ENCODE measurements around the gene DAAM2.

The DAAM2 gene

DNA sequence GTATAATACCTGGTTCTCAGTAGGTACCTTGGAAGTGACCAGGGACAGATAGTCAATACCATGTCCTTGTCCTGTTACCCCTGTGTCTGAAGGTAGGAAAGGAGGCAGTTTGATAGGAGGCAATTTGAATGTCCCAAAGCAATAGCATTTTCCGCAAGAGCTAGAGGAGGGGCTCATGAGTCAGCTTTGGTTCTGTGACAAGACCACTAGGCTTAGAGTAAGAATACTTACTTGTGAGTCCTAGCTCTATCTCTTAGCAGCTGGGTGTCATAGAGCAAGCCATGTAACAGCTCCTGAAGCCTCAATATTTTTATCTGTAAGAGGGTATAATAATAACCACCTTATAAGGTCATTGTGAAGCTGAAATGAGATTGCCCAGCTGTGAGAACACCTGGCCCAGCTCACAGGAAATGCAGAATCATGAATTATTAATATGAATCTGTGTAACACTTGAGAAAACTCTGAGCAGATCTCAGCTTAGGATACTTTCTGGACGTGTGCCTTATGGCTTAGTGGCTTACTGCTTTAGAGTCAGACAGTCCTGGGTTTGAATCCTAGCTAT lies 58.6 kb downstream of the DAAM2 start:
- FAIRE-seq: no peak

DNA sequence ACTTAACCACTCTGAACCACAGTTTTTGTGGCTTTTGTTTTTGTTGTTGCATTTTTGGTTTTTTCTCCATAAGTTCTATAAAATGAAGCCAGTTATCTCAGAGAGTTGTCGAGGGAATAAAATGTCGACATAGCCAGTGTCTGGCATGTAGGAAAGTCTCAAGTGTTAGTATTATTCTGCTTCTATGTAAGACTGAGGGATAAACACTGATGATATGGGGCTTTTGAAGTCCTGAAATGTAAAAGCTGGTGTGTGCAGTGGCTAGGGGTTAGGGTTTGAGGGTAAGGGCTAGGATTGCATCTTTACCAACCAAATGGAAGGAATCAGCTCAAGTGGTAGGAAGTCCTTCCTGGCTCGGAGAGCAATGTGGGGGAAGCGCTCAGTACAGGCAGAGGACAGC lies 59.2 kb downstream of the DAAM2 start:
- FAIRE-seq: no peak

DNA sequence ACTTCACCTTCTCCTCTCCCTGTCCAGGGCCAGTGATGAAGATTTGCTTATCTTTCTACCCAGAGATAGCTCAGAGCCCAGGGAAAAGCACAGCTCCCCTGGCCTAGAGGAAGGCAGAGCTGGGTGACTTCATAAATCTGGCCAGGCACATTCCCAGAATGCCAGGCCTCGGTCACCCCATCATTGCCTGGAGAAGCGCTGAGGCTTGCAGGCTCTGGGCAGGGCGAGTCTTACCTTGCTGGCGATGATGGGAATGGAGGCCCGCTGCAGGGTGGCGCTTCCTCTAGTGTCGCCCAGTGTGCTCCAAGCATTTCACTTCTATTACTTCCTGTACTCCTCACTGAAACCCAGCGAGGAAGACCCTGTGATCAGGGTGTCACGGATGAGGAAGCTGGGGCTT lies 60.1 kb downstream of the DAAM2 start:
- FAIRE-seq: no peak

DNA sequence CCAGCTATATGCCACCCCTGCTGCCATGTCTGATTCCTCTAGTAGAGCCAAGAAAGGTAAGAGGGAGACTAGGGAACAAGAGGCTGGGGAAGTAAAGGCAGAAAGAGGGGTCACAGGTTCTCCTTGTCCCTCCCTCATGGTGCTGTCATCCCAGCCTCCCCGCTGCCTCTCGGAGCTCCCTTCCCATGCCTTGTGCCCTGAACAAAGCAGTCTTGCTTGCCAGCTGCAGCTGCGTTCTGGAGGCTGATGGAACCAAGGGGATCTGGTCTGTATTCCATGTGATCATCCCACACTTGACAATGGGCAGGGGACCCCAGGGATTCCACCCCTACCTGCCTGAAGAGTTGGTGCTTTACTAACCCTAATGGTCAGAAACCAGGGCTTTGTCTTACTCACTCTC lies 61.4 kb downstream of the DAAM2 start:
- FAIRE-seq: no peak

DNA sequence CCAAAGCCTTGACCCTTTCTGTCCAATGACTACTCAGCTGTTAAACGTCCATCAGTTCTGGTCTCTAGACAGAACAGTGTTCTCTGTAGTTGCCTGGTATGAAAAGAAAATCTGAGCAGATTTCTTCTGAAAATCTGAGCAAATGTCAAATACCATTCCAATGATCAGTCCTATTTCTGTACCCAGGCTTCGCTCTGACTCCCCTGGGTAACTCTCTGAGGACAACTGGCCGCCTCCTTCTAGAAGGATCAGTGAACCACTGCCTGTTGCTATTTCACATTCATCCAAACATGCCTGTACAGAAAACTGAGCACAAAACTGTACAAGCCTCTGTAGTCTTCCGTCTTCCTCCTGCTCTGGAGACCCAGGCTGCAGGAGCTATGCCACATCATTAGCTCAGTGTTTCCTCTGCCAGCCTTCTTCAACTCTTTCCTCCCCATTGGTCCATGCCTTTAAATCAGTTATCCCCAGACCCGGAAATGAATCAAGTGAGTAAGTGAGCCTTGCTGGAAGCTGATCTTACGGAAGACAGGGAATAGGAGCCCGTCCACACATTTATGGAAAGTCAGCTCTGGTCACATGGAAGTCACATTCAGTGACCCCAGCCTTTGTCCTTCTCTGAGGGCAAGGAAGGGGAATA lies 63.3 kb downstream of the DAAM2 start:
- no peak for FAIRE-seq

DNA sequence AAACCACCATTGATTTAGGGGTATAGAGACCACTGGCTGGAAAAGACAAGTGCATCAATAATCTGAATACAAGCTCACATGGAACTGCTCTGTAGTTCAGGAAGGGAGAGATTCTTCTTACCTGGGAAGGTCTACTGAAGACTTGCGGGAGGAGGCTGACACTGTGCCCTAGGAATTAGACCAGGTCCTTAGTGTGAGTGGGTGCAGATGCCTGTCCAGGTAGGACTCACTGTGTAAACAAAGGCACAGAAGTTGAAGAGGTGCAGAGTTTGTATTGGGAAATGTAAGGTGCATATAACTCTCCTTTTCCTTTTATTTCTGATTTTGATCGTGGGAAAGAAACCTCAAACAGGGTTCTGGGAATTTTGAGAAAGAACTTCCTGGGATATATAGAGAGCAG lies 66.8 kb downstream of the DAAM2 start:
- FAIRE-seq: no peak

DNA sequence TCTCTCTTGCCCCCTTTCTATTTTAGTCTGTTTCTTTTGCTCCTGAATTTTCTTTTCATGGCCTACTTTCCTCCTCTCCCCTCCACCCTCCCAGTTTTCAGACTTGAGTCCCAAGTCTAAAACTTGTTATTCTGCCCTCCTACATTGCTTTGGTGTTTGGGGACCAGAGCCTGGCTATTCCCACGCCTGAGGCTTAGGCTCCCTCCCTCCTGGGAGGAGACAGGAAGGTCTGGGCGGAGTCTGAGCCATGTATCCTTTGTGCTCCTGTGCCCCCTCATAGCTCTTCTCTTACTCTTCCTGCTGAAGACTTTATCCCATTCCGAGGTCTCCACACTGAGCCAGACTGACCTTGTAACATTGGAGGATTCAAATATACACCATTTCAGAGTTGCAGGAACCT lies 69.5 kb downstream of the DAAM2 start:
- FAIRE-seq: no peak

DNA sequence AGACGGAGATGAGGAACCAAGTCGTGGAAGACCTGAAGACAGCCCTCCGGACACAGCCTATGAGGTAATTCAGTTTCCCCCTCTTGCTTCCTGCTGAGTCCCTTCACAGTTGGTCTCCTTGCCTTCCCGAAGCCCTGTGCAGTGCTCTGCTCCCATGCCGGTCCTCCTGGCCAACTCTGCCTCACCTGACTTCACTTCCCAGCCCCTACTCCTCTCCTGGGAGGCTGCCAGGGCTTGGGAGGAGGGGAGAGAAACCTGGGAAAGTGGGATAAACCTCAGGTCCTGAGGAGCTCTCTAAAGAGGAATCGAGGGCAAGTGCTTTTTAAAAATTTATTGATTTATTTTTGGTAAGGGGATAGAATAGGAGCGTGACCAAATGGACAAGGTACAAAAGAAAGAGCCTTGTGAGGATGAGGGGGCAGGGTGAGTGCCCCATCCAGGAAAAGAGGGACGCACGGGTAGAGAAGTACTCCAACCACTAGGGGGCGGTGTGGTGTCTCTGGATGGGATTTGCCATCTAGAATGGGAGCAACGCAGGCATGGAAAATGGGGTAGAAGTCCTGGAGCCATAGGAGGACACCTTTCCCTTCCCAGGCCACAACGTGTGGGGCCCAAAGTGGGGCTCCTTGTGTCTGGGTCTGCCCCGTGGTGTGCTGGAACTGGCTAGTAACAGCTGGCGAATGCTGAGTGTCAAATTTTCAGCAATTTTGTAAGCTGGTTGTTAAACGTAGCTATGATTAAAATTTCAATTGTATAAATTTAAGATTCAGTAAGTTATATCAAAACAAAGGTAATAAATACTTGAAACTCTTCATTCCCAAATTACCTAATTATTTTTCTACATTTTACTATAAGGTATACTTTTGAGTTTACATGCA lies 73.1 kb downstream of the DAAM2 start:
- no peak for FAIRE-seq

DNA sequence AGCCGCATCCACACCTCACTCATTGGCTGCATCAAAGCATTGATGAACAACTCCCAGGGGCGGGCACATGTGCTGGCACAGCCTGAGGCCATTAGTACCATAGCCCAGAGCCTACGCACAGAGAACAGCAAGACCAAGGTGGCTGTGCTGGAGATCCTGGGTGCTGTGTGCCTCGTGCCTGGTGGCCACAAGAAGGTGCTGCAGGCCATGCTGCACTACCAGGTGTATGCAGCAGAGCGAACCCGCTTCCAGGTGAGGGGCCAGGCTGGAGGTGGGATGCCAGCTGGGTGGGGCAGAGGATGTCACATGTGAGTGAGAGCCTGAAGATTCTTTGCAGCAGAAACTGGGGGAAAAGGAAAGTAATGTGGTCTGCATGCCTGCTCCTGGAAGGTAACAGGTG lies 75.4 kb downstream of the DAAM2 start:
- no peak for FAIRE-seq

DNA sequence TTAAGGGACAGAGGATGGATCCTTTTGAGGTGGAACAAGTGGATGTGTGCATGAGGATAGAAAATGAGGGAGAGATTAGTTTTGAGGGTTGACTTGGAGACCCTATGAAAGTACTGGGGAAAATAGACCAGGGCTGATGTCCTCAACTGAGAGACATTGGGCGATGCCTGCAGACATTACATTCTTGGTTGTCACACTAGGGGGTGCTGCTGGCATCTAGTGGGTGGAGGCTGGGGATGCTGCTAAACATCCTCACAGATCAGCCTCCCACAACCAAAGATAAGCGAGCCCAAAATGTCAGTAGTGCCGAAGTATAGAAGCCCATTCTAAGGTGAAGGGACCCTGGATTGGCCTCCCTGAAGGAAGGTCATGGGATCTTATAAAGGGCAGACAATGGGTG lies 78.8 kb downstream of the DAAM2 start:
- FAIRE-seq: no peak

DNA sequence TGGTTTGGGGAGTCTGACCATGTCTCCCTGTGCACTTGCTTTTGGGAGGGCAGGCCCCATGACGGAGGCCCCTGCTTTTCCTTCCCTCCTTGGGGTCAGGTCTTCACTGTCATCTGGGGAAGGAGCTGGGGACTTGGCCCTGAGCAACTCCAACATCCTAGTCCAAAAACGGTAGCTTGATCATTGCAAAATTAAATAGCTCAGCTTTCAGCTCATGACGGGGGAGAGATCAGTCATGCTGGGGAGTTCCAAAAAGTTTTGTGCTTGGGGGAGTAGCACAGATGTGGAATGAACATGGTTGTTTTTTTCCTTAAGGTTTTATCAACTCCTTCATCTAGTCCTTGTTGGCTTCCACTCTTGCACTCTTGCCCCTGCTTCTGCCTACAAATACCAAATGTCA lies 81.3 kb downstream of the DAAM2 start:
- no peak for FAIRE-seq

DNA sequence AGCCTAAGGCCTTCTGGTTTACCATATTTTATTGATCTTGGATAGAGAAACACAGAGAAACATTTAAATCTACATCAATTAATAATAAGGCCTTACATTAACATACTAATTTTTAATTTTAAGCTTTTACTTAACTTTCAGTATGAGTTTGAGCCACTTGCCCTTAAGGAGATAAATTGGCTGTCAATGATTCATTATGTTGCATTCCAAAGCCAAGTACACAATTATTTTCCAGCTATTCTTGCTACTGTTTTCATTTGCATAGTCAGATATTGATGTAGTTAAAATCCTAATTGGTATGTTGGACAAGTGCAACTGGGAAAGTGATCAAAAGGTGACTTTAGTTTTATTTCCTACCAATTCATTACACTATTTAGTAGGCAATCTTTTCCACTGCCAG lies 83.9 kb downstream of the DAAM2 start:
- no peak for FAIRE-seq

DNA sequence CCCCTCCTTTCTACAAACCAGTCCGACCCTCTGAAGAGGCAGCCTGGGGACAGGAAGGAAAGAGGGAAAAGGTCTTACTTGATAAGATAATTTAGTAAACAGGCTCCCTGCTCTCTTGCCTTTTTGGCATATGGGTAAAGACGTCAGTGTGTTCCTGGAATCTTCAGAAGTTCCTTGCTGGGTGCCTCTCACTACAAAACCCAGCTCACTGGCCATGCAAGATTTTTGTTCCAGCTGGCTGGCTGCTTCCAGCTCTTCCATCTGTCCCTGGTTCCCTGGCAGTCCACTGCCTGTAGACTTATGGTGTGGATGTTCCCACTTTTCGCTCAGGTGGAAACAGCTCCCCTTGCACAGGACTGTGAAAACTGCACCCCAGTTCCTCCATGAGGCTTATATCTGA lies 84.7 kb downstream of the DAAM2 start:
- no peak for FAIRE-seq

DNA sequence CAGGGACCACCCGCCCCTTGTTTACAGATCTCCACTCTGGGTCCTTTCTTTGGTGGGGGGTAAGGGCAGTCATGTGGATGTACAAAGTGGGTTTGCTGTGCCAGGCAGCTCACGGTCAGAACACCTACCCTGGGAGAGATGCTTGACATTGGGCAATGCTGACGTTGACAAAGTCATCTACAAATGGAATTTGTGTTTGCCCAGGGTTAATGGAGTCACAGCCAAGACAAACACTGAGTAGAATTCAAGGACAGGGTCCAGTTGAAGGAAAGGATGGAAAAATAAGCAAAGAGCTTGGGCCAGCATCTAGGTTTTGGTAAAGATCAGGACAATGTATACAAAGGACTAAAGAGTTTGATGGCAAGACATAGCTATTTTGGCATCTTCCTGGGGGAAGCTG lies 87.4 kb downstream of the DAAM2 start:
- FAIRE-seq: no peak

DNA sequence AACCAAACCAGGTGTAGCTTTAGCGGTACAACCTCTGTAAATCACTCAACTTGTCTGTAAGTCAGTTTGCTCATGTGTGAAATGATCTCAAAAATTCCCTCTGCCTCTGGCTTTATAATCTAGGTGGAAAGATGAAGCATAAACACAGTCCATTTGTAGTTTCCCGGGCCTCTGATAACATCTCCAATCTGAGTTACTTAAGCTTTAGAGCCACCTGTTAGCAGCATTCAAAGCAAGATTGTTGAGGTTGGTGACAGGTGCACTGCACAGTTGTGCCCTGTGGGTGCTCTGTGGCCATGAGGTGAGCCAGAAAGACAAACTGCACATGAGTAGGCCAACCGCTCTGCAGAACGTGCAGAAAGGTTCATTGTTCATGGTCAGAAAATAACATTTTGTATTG lies 88.4 kb downstream of the DAAM2 start:
- no peak for FAIRE-seq

DNA sequence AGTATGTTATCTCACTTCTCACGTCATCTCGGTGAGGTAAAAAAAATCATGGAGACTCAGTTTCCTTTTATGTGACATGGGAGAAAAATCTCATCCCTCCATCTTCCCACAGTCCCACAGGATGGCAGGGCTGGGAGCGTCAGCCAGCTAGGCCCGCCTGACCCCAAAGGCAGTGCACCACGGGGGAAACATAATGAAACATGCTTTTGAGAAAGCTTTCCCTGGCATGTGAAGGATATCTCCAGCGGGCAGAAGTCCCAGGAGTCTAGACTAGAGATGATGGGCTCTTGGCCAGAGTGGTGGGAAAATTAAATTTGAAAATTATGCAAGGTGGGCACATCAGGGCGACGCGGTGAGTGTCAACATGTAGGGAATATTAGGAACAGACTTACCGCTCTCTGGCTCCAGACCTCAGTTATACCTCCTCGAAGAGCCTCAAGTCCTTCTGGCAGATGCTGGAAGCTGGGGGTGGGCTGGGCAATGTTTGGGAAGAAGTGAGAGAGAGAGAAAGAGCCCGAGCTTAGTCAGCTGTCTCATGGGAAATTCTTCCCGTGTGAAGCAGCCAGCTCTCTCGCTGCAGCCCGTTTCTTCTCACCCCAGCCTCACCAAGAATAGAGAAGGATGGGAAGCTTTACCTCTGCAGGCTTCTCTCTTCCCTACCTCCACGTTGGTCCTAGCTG lies 89.8 kb downstream of the DAAM2 start:
- no peak for FAIRE-seq

DNA sequence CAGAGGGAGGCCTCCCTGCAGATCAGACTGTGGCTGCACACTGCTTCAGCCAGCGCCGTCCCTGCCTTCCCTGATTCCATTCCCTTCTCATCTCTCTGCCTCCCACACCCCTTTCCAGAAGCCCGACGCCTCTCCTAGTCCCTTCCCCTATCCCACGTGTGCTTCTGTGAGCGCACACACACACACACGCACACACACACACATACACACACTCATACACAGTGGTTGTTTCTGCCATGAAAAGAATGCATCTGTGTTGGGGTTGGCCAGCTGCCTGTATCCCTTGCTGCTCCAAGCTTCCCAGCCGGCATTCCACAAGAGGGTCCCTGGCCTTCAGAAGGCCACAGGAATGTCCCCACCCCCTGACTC lies 90.3 kb downstream of the DAAM2 start:
- FAIRE-seq: no peak

DNA sequence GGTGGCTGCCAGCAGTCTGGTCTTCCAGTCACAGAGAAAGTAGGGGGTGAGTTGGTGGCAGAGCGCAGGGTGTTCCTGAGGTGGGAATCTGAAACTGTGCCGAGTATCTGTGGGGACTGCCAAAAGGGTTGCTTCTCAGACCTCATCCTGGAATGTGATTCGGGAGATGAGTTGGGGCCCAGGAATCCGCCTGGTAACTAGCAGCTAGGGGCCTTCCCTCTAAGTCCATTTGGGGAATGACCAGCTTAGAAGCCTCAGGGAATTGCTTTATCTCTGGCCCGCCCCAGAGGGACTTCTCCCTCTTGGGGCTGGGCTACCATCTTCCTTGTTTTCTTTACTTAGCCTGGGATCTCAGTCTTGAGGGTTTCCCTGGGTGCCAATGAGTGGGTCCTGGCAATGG lies 92.5 kb downstream of the DAAM2 start:
- no peak for FAIRE-seq

DNA sequence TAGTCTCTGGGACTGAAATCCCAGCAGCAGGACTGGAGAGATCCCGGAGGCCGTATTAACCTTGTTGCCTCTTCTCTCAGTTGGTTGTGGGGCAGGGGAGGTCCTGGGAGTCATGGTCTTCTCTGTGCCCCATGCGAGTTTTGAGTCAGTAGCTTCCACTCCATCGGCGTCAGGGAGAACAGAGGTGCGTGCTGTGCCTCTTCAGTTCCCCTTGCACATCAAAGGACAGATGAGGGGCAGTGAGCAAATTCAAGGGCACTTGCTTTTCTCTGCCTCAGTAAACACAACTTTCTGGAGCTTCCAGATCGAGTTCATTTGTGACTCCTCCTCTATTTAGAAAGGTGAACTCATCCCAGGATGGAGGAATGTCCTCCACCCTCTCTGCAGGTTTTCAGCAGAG lies 93.5 kb downstream of the DAAM2 start:
- no peak for FAIRE-seq

DNA sequence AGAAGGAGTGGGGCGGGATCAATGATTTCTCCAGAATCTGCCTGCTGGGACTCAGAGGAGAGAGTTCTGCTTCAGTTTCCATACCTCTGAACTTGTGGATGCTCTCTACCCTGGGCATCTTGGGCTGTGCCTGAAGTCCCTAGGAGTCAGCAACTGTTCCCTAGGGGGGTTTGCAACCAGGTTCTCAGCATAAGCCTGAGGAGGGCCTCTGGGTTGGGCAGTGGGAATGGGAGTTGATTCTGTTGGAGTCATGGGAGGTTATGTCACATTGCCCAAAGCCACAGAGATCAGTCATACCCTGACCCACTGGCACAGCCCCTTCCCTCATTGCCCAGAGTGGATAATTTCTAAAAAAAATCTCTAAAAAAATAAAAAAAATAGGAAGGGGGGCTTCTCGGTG lies 94.7 kb downstream of the DAAM2 start:
- FAIRE-seq: no peak

DNA sequence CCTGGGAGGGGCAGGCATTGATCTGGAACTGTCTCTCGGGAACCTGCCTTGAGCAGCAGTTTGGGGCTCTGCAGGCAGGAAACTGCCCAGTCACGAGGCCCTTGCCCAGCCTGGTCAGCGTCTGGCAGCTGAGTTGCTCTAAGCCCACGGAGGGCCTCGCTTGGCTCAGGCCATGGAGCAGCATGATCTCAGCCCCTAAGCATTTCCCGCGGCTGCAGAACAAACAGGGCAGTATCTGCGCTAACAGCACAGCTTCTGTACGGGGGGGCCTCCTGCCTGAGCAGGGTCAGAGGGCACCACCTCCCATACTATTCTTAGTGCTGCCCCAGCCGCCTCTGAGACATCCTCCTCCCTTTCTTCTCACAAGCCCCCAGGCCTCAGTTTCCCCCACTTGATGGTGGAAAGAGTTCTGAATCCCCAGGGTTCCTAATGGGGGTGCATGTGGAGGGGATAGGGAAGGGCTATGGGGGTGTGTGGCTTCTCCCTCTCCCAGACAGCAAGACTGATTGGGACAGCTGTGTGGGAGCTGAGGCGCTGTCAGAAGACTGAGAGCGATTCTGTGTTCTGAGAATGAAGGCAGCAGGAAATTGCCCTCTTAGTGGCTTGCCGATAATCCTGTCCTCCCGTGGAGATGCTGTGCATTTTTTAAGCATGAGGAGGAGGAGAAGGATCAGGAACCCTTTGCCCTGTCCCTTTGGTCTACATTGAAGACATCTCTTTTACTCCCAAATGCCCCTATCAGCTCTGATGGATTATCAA lies 95.7 kb downstream of the DAAM2 start:
- no peak for FAIRE-seq

DNA sequence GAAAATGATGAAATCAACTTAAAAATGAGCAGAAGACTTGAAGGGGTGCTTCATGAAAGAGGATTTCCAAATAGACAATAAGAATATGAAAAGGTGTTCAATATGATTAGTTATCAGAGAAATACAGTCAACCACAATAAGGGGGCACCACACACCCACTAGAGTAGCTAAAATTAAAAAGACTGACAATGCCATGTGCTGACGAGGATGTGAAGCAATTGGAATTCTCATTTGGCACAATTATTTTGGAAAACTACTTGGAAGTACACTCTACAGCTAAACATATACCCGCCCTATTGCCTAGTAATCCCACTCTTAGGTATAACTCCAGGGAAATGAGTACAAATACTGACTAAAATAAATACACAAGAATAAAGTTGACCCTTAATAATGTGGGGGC lies 97.1 kb downstream of the DAAM2 start:
- no peak for FAIRE-seq

DNA sequence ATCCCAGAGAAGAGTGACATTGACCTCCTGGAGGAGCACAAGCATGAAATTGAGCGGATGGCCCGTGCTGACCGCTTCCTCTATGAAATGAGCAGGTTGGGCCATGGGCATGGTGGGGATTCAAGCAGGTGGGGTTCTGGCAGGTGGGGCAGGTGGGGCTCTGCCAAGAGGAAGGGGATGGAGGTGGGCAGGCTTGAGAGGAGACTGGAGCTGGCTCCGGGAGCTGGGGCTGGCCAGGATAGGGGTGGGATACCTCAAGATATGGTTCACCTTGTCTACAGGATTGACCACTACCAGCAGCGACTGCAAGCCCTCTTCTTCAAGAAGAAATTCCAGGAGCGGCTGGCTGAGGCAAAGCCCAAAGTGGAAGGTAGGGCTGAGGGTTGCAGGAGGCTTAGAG lies 99.2 kb downstream of the DAAM2 start:
- no peak for FAIRE-seq

All from A204.1 (cell line).